Measurements from ENCODE around the gene CCDC92. TPM values are rescaled to one million over a fixed set of nuclear protein-coding genes. Genes with fewer than 3 reads are reported as not detected.

CCDC92 gene
- total and polyA plus RNA-seq, 5 donors from 2014 or later = 12.9 to 24.1 (median 19.5) TPM

DNA sequence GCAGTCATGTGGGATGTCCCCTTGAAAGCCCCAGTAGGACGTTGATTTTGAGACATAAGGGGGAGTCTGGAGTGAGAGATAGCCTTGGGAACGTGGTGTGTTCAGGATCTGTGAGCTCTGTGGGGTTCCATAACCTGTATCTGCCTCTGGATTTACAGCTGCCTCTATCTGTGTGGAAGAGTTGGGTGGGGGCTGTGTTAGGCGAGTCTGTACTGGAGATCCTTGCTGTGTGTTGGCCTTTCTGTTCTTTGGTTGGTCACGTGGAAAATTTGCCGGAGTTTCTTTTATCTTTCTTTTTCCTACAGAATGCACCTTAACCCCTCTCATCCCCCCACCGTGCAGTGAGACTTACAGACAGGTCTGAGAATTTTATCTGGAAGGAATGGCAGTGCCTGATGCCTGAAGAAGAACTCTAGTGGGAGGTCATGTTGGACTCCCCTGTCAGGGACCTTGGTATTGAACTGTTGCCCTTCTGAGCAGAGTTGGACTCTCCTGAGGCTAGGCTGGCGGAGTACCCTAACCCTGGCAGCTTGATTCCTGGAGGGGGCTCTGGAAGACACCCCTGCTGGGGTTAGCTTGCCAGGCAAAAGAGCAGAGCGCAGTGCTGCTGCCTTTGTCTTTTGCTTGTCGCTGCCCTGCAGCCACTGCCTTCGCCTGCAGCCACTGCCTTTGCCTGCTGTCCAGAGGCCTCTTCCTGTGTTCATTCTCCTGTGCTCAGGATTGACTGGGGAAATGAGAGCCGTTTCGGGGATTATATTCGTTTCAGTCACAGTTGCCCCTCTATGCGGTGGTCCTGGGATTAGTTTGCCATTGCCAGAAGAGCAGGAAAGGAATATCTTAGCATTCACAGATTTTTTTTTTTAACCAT is 34.4 kb upstream of the CCDC92 start:
- peaks cover 13% of the 10 kb centered on the region for H3K36me3 Mint-ChIP-seq
- Histone ChIP-seq H3K27me3 (ENCODE audit: control insufficient read depth, insufficient read depth, low read length) (no peaks in the 10 kb centered on the region), H3K4me1 (ENCODE audit: control insufficient read depth, insufficient read depth, low read length, poor library complexity, severe bottlenecking) (peaks cover 13% of the 10 kb centered on the region), H3K27ac (ENCODE audit: insufficient read depth, low read length, poor library complexity, severe bottlenecking) (no peak overlapping the region), H3K9me3 (ENCODE audit: control insufficient read depth in 2 of 2, low read length in 2 of 2) (no peaks in the 10 kb centered on the region), H3K36me3 (ENCODE audit: control insufficient read depth, insufficient read depth, low read length) (peaks cover 15% of the 10 kb centered on the region), H3K4me3 (ENCODE audit: low read depth, low read length) (no peak overlapping the region)
- H3K4me1 Mint-ChIP-seq = peaks cover 8 to 32% (median 26%) of the 10 kb centered on the region in 4 donors
- ATAC-seq (ENCODE audit: low read depth in 2 of 2) (no peak), DNase-seq (no peak)
- H3K27ac Mint-ChIP-seq = peak overlapping the region; percentile 63 to 87 (median 77)
- H3K27me3 Mint-ChIP-seq = no peaks in the 10 kb centered on the region
- no peaks in the 10 kb centered on the region for H3K9me3 Mint-ChIP-seq
- H3K4me3 Mint-ChIP-seq = peak overlapping the region in 3 of 4 donors; percentile 3 to 63 (median 46)

GRCh38 chr12:124006085-124006845 is 33.6 kb upstream of the CCDC92 start:
- H3K4me1 Mint-ChIP-seq = peaks cover 8 to 32% (median 26%) of the 10 kb centered on the region in 4 donors
- no peaks in the 10 kb centered on the region for H3K27me3 Mint-ChIP-seq

DNA sequence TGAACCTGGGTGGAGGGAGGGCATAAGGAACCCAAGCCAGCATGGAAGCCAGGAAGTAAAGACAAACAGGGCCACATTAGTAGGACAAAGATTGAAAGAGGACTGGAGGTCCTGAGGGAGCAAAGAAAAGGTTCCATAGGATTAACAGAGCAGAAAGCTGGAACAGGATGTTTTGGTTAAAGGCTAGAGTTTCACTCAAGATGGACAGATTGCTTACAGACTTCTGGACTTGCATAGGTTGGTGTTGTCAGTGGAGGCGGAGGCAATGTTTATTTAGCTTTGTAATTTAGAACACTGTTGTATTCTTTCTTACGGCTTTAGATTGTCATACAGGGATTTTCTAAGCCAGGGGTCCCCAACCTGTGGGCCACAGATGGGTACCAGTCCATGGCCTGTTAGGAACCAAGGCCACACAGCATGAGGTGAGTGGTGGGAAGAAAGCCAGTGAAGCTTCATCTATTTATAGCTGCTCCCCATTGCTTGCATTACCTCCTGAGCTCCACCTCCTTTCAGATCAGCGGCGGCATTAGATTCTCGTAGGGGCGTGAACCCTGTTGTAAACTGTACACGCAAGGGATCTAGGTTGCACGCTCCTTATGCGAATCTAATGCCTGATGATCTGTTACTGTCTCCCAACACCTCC is 31.7 kb upstream of the CCDC92 start:
- no peak for ATAC-seq (ENCODE audit: low read depth in 2 of 2)

More at GRCh38 chr12:124006085-124006845, 33.6 kb upstream of the CCDC92 start:
- Histone ChIP-seq H3K4me3 (ENCODE audit: low read depth, low read length) (peak overlapping the region; percentile 23), H3K27me3 (ENCODE audit: control insufficient read depth, insufficient read depth, low read length) (no peaks in the 10 kb centered on the region), H3K9me3 (ENCODE audit: control insufficient read depth in 2 of 2, low read length in 2 of 2) (no peaks in the 10 kb centered on the region), H3K4me1 (ENCODE audit: control insufficient read depth, insufficient read depth, low read length, poor library complexity, severe bottlenecking) (peaks cover 13% of the 10 kb centered on the region), H3K36me3 (ENCODE audit: control insufficient read depth, insufficient read depth, low read length) (peaks cover 15% of the 10 kb centered on the region), H3K27ac (ENCODE audit: insufficient read depth, low read length, poor library complexity, severe bottlenecking) (no peak overlapping the region)
- H3K36me3 Mint-ChIP-seq = peaks cover 8% of the 10 kb centered on the region
- peak; percentile 71 to 76 for ATAC-seq (ENCODE audit: low read depth in 2 of 2)
- peak overlapping the region; percentile 63 to 87 (median 77) for H3K27ac Mint-ChIP-seq
- DNase-seq = peak in 2 of 3 donors; percentile 18 to 82
- no peaks in the 10 kb centered on the region for H3K9me3 Mint-ChIP-seq
- peak overlapping the region in 3 of 4 donors; percentile 3 to 63 (median 46) for H3K4me3 Mint-ChIP-seq

GRCh38 chr12:124002654-124003053 is 30.0 kb upstream of the CCDC92 start:
- H3K36me3 Mint-ChIP-seq = peaks cover 9% of the 10 kb centered on the region
- ATAC-seq (ENCODE audit: low read depth in 2 of 2) (no peak), DNase-seq (no peak)
- H3K36me3 ChIP-seq (ENCODE audit: control insufficient read depth, insufficient read depth, low read length) = peaks cover 32% of the 10 kb centered on the region
- H3K4me3 Mint-ChIP-seq = no peak overlapping the region
- H3K27me3 ChIP-seq (ENCODE audit: control insufficient read depth, insufficient read depth, low read length) = no peaks in the 10 kb centered on the region
- H3K4me1 Mint-ChIP-seq = peaks cover 7 to 29% (median 21%) of the 10 kb centered on the region in 4 donors
- H3K9me3 ChIP-seq (ENCODE audit: control insufficient read depth in 2 of 2, low read length in 2 of 2) = no peaks in the 10 kb centered on the region
- no peaks in the 10 kb centered on the region for H3K9me3 Mint-ChIP-seq
- H3K4me1 ChIP-seq (ENCODE audit: control insufficient read depth, insufficient read depth, low read length, poor library complexity, severe bottlenecking) = peaks cover 13% of the 10 kb centered on the region
- no peak overlapping the region for H3K27ac Mint-ChIP-seq
- H3K4me3 ChIP-seq (ENCODE audit: low read depth, low read length) = no peak overlapping the region
- no peaks in the 10 kb centered on the region for H3K27me3 Mint-ChIP-seq
- no peak overlapping the region for H3K27ac ChIP-seq (ENCODE audit: insufficient read depth, low read length, poor library complexity, severe bottlenecking)

More for the DNA sequence above, 31.7 kb upstream of the CCDC92 start:
- Mint-ChIP-seq H3K4me1 (peaks cover 10 to 32% (median 26%) of the 10 kb centered on the region in 4 donors), H3K27me3 (no peaks in the 10 kb centered on the region), H3K4me3 (no peak overlapping the region), H3K36me3 (peaks cover under 1% of the 10 kb centered on the region), H3K27ac (no peak overlapping the region), H3K9me3 (no peaks in the 10 kb centered on the region)
- Histone ChIP-seq H3K27ac (ENCODE audit: insufficient read depth, low read length, poor library complexity, severe bottlenecking) (no peak overlapping the region), H3K4me3 (ENCODE audit: low read depth, low read length) (no peak overlapping the region), H3K4me1 (ENCODE audit: control insufficient read depth, insufficient read depth, low read length, poor library complexity, severe bottlenecking) (peaks cover 13% of the 10 kb centered on the region), H3K9me3 (ENCODE audit: control insufficient read depth in 2 of 2, low read length in 2 of 2) (no peaks in the 10 kb centered on the region), H3K36me3 (ENCODE audit: control insufficient read depth, insufficient read depth, low read length) (peaks cover 16% of the 10 kb centered on the region), H3K27me3 (ENCODE audit: control insufficient read depth, insufficient read depth, low read length) (no peaks in the 10 kb centered on the region)
- DNase-seq = no peak

GRCh38 chr12:124002021-124002644 is 29.5 kb upstream of the CCDC92 start:
- Mint-ChIP-seq H3K4me3 (no peak overlapping the region), H3K27ac (no peak overlapping the region), H3K36me3 (peaks cover 9% of the 10 kb centered on the region), H3K4me1 (peaks cover 6 to 27% (median 21%) of the 10 kb centered on the region in 4 donors), H3K9me3 (no peaks in the 10 kb centered on the region), H3K27me3 (no peaks in the 10 kb centered on the region)
- ATAC-seq (ENCODE audit: low read depth in 2 of 2) = no peak
- Histone ChIP-seq H3K27me3 (ENCODE audit: control insufficient read depth, insufficient read depth, low read length) (no peaks in the 10 kb centered on the region), H3K27ac (ENCODE audit: insufficient read depth, low read length, poor library complexity, severe bottlenecking) (no peak overlapping the region), H3K9me3 (ENCODE audit: control insufficient read depth in 2 of 2, low read length in 2 of 2) (no peaks in the 10 kb centered on the region), H3K4me3 (ENCODE audit: low read depth, low read length) (no peak overlapping the region), H3K4me1 (ENCODE audit: control insufficient read depth, insufficient read depth, low read length, poor library complexity, severe bottlenecking) (peaks cover 13% of the 10 kb centered on the region), H3K36me3 (ENCODE audit: control insufficient read depth, insufficient read depth, low read length) (peaks cover 32% of the 10 kb centered on the region)
- DNase-seq = no peak

GRCh38 chr12:124001343-124001742 is 28.7 kb upstream of the CCDC92 start:
- Histone ChIP-seq H3K4me3 (ENCODE audit: low read depth, low read length) (no peak overlapping the region), H3K27me3 (ENCODE audit: control insufficient read depth, insufficient read depth, low read length) (no peaks in the 10 kb centered on the region), H3K36me3 (ENCODE audit: control insufficient read depth, insufficient read depth, low read length) (peaks cover 32% of the 10 kb centered on the region), H3K27ac (ENCODE audit: insufficient read depth, low read length, poor library complexity, severe bottlenecking) (no peak overlapping the region), H3K9me3 (ENCODE audit: control insufficient read depth in 2 of 2, low read length in 2 of 2) (no peaks in the 10 kb centered on the region), H3K4me1 (ENCODE audit: control insufficient read depth, insufficient read depth, low read length, poor library complexity, severe bottlenecking) (peaks cover 11% of the 10 kb centered on the region)
- no peak for DNase-seq
- no peak overlapping the region for H3K27ac Mint-ChIP-seq
- H3K4me1 Mint-ChIP-seq = peaks cover 6 to 24% (median 17%) of the 10 kb centered on the region in 4 donors
- H3K27me3 Mint-ChIP-seq = no peaks in the 10 kb centered on the region
- H3K9me3 Mint-ChIP-seq = no peaks in the 10 kb centered on the region
- H3K4me3 Mint-ChIP-seq = no peak overlapping the region
- no peak for ATAC-seq (ENCODE audit: low read depth in 2 of 2)
- H3K36me3 Mint-ChIP-seq = peaks cover 10% of the 10 kb centered on the region

GRCh38 chr12:124000111-124000510 is 27.5 kb upstream of the CCDC92 start:
- Mint-ChIP-seq H3K27me3 (no peaks in the 10 kb centered on the region), H3K27ac (no peak overlapping the region), H3K9me3 (no peaks in the 10 kb centered on the region)

More at GRCh38 chr12:124000111-124000510, 27.5 kb upstream of the CCDC92 start:
- ATAC-seq (ENCODE audit: low read depth in 2 of 2) (no peak), DNase-seq (no peak)
- Histone ChIP-seq H3K27me3 (ENCODE audit: control insufficient read depth, insufficient read depth, low read length) (no peaks in the 10 kb centered on the region), H3K27ac (ENCODE audit: insufficient read depth, low read length, poor library complexity, severe bottlenecking) (no peak overlapping the region), H3K4me3 (ENCODE audit: low read depth, low read length) (no peak overlapping the region), H3K36me3 (ENCODE audit: control insufficient read depth, insufficient read depth, low read length) (peaks cover 35% of the 10 kb centered on the region), H3K9me3 (ENCODE audit: control insufficient read depth in 2 of 2, low read length in 2 of 2) (no peaks in the 10 kb centered on the region), H3K4me1 (ENCODE audit: control insufficient read depth, insufficient read depth, low read length, poor library complexity, severe bottlenecking) (no peaks in the 10 kb centered on the region)
- Mint-ChIP-seq H3K4me3 (no peak overlapping the region), H3K4me1 (peaks cover 6 to 26% (median 16%) of the 10 kb centered on the region in 4 donors), H3K36me3 (peaks cover 14% of the 10 kb centered on the region)

Data from CD4-positive, CD25-positive, alpha-beta regulatory T cell (primary cell).